HS-5 (cell line): ENCODE data around the gene TIGD7.
"Not testable (repeated sequence)": the region's sequence is repeated elsewhere in the genome, so short reads cannot be mapped to it uniquely, and the experiment has no call there.

Experiments used
- DNase-seq: peaks from one replicate; pipeline ENCODE4 v3.0.0-alpha.2; 2012; ENCODE audit warnings: low read depth

Gene TIGD7

DNA sequence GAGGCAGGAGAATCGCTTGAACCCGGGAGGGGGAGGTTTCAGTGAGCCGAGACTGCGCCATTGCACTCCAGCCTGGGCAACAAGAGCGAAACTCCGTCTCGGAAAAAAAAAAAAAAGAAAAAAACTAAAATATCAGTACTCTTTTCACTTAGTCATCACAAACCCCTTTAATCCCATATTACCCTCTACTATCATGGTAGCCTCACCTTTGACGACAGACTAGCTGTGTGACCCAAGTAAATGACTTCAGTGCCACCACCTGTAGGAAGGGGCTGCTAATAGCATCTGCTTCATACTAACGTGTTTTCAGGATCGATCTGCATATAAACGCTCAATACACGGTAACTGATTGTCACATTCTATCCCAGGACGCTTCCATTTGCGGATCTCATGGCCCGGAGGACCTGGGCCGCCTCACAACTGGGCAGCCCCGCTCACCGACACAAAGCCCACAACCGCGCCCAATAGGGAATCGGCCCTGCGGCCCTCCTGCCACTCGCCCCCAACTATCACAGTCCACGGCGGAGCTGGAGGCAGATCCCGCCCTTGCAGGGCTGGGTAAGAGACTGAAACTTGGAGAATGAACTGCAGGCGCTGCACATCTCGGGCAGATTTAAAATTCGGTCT is 23.0 kb downstream of the TIGD7 start:
- no peak for DNase-seq

DNA sequence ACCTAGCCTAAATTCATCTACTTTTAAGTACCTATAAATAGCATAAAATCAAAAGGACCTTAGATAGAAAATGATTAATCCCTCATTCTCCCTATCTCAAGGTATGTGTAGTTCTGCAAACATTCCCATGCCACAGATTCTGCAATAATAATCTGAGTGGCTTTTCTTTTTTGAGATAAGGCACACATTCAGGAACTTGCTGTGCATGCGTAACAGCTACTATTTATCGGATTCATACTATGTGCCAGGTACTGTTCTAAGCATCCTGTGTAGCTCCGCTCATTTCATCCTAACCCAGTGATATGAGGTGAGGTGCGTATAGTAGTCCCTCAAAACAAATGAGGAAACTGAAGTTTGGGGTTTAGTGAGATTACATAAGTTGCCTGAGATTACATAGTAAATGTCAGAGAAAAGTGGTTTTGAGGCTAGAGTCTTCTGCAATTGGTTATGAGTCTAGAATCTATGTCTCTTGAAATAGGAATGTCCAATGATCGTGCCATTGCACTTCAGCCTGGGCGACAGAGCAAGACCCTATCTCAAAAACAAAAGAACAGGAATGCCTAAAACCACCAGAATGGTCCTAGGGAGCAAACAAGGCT is 23.9 kb downstream of the TIGD7 start:
- no peak for DNase-seq

DNA sequence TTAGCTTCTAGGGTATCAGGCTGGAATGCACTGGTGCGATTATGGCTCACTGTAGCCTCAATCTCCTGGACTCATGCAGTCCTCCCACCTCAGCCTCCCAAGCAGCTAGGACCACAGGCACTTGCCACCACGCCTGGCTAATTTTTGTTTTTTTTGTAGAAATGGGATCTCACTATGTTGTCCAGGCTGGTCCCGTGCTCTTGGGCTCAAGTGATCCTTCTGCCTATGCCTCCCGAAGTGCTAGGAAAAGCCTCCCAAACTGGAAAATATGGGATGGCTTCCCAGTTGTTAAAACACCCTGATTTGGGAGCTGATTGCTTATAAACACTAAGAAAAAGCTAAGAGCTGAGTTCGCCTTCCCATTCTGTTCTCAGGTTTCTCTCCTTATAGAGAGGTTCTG is 28.6 kb downstream of the TIGD7 start:
- DNase-seq, result no peak

DNA sequence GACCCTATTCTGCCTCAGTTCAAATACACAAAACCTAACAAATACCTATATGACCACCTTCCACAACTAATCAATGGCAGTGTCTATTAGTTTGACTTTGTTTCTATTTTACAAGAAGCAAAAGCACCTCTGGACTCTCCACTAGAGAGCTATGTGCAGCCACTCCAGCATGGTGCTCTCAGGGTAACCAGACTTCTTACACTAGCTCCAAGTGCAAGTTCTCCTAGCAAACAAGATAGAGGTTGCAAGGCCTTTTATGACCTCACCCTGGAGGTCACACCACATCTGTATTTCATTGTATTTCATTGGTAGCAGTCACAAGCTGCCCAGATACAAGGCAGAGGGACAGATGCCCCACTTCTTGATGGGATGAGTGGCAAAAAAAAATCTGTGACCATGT is 30.3 kb downstream of the TIGD7 start:
- no peak for DNase-seq

DNA sequence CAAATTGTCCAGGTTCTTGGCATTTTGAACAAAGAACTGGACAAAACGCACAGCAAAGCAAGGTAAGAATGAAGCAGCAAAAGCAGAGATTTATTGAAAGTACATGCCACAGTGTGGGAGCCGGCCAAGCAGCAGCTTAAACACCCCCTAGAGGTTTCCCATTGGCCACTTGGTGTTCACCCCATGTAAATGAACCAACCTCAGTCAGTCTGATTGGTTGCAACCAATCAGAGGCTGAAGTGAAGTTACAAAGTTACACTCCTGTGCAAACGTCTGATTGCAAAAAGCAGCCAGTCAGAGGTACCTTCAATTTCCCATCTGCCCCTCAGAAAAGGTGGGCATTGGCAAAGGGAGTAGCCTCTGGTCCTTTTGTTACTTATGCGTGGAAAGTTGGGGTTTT is 30.7 kb downstream of the TIGD7 start:
- no peak for DNase-seq

DNA sequence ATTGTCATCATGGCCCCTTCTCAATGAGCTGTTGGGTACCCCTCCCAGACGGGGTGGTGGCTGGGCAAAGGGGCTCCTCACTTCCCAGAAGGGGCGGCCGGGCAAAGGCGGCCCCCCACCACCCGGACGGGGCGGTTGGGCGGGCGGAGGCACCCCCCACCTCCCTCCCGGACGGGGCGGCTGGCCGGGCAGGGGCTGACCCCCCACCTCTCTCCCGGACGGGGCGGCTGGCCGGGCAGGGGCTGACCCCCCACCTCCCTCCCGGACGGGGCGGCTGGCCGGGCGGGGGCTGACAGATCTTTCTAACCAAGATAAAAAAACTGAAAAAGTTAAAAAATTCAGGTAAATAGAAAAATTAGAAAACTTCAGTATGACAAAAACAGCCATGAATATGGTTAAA is 33.9 kb downstream of the TIGD7 start:
- DNase-seq, result not testable (repeated sequence)

DNA sequence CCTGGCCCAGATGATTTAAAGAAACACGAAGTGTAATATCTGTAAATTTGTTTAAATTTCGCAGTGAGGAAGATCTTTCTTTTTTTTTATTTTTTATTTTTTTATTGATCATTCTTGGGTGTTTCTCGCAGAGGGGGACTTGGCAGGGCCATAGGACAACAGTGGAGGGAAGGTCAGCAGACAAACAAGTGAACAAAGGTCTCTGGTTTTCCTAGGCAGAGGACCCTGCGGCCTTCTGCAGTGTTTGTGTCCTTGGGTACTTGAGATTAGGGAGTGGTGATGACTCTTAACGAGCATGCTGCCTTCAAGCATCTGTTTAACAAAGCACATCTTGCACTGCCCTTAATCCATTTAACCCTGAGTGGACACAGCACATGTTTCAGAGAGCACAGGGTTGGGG is 34.5 kb downstream of the TIGD7 start:
- not testable (repeated sequence) for DNase-seq

DNA sequence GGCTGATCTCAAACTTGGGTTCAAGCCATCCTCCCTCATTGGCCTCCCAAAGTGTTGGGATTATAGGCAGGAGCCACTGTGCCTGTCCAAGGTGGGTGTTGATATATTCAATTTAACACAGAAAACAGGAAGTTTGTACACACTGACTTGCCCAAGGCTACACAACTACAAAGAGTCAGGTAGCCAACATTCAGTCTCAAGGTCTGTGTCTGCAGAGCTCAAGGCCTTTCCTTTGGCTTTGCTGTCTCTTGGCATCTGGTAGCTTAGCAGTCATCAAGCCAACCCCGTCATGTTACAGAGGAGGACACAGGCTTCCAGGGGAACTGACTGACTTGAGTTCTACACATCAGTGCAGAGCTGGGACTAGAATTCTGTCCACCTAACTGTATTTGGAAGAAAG is 36.9 kb downstream of the TIGD7 start:
- no peak for DNase-seq

DNA sequence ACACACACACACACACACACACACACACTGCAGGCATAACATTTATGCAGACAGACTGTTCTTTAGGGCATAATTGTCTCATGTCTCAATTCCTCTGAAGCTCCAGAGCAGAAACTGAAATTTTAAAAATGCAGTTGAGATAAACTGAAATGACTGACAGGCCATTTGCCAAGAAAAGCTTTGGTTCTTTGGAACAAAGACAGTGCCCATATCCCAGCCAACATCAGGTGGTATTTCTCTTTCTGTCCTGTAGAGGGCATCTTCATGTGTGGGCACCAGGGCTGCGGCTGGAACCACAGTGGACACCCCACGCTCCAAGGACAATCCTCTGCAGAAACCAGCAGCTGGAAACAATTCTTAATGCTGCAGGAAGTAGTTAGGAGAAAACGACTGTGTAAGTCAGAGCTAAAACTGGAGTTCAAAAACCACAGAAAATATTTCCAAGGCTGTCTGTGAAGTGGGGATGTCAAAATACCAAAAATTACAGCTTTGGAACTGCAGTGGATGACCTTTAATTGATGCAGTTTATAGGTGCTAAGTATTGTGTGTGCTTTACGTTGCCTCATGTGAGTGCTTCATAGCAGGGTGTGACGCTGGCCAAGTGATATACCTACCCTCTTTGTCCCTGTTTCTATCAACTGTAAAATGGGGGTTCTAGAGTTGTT is 38.2 kb downstream of the TIGD7 start:
- DNase-seq, result no peak

DNA sequence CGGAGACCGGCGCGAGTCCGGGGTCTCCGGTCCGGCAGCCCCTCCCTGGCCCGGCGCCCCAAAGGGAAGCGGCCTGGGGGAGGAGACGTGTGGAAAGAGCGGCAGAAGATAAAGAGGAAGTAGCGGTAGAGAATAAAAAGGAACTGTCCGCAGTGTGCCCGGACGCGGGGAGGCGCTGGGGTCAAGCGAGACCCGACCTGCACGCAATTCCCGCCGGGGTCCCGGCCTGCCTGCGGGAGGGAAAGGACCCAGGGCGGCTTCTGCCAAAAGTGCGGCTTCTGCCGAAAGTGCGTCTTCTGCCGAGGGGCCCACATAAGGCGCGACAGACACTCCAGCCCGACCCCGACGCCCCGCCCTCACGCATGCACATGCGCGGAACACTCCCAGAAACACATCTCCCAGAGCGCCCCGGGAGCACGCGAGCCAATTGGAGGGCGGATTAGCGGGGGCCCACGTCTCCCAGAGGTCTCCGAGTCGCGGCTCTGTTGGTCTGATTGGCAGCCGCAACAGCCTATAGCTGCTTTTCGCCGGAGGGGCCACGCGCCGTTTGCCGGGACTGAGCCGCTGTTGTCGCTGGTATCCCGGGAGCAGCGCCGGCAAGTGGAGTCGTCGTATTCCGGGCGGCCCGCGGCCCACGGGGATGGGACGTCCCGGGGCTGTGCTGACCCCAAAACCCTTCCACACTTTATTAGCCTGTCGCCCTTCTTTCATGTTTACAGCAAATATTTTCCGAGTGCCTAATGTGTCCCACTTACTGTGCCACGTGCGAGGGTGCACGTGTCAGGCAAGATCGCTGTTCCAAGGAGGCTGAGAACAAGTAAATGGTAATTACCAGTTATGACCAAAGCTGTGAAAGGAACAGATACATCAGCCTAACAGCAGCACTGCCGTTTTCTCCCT is 40.8 kb downstream of the TIGD7 start:
- peak; percentile 81 for DNase-seq

DNA sequence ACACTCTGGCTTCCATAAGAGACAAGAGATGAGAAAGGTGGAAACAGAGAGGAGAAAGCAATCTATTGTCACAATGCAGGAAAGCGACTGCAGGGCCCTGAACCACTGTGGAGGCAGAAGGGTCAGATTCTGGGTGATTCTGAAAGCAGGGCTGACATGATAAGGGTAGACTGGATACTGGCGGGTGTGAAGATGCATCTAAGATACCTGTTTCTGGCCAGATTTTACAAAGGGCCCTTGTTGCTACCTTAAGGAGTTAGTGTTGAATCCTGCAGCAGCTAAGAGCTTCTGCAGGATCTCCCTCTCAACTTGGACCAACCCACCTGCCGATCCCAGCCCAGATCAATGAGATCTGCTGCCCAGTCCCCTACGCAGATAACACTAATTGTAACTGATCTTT is 42.7 kb downstream of the TIGD7 start:
- DNase-seq, result no peak

DNA sequence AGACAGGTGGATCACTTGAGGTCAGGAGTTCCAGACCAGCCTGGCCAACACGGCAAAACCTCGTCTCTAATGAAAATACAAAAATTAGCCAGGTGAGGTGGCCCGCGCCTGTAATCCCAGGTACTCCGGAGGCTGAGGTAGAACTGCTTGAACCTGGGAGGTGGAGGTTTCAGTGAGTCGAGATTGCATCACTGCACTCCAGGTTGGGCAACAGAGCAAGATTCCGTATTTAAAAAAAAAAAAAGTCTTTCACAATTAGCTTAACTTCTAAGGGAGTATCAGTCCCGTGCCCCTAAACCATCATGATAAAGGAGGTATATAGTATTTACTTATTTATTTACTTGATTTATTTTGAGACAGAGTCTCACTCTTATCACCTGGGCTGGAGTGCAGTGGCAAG is 45.4 kb downstream of the TIGD7 start:
- no peak for DNase-seq

DNA sequence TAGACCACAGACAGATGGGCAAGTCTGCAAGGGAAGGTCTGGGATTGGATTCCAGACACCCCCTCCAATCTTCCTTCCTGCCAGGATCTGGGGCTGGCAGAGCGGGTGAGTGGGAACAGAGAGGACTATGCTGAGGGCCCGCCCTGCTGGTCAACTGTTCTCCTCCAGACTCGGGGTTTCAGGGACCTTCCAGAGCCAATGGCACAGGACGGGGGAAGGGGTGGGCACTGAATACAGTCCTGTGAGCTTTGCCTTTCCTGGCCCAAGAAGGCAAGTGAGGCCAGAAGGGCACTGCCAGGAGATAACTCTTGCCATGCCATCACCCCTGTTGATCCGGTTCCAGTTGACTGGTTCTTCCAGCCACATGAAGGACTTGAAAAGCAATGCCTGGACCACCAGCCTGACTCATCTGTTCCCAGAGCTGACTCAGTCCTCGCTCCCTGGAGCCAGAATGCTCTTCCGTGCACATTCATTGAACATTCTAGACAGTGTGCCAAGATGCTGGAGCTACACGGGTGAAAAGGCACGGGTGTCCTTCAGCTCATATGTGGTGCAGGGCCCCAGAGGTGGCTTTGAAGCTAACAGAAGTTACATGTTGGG is 48.3 kb downstream of the TIGD7 start:
- no peak for DNase-seq

DNA sequence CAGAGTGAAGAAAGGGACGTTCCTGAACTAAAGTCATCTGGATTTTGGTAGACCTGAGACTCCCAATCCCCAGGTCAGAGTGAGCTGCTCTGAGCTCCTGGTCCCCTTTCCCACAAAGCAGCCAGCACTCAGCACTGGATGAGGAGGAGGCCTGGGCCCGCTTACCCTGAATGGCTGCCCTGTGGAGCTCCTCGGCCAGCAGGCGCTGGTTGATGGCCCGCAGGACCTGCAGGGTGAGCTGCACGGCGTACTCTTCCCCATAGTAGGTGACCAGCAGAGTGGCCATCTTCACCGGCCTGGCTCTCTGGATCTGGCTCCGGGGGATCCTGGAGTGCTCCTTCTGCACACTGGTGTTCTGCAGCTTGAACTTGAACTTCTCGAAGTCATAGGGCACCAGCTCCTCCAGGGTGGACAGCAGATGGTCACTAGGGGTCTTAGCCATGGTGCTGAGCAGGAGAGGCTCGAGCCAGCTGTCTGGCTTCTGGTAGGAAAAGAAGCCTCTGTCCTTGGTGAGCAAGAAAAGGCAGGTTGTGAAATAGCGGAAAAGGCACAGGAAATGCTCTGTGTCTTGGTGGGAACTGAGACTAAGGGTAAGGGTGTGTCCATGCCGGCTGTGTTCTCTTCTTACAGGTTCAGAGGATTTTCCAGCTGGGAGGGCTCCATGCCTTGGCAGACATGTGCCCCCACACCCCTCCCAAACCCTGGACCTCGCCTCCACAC is 48.9 kb downstream of the TIGD7 start, which contains the start of gene MEFV:
MEFV (minus strand) TSS at position 488 of the 720 bp plus-strand sequence; CDS start at position 442, 46 bp downstream.
- DNase-seq, result no peak

DNA sequence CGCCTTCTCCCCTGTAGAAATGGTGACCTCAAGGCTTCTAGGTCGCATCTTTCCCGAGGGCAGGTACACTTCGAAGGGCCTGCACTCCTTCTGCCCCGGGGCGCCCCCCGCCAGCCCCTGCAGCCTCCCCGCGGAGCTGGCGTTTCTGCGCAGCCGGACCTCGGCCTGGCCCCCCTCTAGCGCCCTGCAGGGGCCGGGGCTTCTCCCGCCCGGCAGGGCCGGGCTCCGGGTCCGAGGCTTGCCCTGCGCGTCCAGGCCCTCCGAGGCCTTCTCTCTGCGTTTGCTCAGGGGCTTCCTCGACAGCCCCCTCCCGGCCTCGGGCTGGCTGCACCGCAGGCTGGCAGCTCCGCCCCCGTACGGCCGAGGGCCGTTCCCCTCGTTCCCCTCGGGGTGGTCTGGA is 50.9 kb downstream of the TIGD7 start:
- DNase-seq, result no peak

DNA sequence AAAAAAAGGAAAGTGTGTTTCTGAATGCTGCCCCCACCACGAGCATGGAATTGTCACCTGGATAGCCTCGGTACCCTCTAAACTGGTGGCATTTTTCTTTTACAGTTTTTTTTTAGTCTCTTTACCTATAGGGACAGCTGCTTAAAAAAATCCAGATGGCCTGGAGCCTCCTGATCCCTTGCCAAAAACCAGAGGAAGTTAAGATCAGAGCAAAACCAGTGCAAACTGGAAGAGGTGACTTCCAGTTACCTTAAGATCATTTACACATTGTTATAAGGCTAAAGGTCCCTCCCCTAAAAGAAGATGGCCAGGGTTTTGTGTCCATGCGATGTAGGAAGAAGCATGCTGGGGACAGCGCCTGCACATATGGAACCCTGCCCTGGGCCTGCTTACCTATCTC is 52.3 kb downstream of the TIGD7 start:
- DNase-seq, result no peak

DNA sequence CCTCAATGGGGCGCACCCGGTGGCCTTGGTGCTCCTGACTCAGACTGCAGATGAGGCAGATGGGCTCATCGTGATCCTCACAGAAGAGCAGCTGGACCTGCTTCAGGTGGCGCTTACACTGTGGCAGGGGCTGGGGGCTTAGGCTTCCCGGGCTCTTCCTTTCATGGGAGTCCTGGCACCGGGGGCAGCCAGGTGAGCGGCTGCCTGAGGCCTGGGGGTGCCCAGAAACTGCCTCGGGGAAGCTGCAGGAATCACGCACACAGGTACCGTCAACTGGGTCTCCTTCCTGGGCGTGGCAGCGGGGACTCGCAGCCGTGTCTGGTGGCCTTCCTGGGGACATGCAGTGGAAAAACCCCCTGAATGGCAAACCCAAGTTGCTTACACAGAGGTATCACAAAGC is 55.8 kb downstream of the TIGD7 start:
- DNase-seq, result no peak

DNA sequence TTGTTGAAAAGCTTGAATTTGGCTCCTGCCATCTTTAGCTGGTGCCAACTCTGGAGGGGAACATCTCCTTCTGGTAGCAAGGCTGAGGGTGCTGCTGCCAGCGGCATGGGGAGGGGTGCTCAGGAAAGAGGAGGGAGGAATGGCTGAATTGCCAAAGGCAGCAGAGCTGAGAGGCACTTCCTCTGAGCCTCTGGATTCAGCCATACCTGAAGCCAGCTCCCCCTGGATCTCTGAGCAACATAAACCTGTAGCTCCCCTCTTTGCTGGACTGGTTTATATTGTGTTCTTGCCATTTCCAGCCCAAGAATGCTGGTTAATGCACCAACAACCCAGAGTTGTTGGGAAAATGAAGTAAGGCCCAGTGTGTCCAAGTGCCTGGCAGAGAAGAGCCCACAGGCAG is 56.2 kb downstream of the TIGD7 start:
- DNase-seq, result no peak
